ENCODE data around the gene NEUROG1. TPM values are rescaled to one million over a fixed set of nuclear protein-coding genes. Genes with fewer than 3 reads are reported as not detected.

The NEUROG1 gene
- polyA plus RNA-seq, 1 experiment = not detected

DNA sequence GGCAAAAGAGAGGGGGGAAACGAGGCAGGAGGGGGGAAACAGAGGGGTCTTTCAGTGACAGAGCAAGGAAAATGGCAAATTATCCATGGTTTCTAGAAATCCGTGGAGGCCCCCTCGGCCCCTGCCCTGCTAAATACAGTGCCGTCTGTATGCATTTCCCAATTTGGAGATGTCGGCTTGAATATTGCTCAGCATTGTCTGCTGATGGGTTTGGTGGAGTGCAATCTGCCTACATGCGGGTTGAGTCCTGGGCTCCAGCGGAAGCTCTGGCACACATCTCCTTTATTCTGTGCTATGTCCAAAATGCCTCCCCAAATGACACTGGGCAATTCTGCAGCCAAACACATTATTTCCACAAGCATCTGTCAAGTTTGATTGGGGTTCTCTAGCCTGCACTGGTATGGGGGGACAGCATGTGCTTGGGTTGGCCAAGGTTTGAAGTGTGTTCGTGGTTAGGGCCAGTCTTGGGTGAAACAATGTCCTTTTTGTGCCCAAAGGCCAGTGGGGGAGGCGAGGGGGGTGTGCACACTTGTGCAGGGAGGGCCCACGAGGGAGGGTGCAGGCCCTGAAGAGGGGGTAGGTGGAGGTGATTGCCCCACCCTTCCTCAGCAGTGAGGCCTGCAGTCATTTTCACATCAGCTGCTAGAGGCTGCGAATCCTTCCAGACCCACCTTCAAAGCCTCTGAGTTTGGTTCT, 6.2 kb upstream of the NEUROG1 start:
- H3K27me3 ChIP-seq (ENCODE audit: control insufficient read depth, insufficient read depth, low read length) = peaks cover 94% of the 10 kb centered on the region
- CTCF ChIA-PET = interaction anchor here (1.0 to 3.1 kb wide), 8 partner anchors 9 to 75 kb away, joined by 4 to 17 read pairs (median 10); no protein-coding TSS in a partner anchor

DNA sequence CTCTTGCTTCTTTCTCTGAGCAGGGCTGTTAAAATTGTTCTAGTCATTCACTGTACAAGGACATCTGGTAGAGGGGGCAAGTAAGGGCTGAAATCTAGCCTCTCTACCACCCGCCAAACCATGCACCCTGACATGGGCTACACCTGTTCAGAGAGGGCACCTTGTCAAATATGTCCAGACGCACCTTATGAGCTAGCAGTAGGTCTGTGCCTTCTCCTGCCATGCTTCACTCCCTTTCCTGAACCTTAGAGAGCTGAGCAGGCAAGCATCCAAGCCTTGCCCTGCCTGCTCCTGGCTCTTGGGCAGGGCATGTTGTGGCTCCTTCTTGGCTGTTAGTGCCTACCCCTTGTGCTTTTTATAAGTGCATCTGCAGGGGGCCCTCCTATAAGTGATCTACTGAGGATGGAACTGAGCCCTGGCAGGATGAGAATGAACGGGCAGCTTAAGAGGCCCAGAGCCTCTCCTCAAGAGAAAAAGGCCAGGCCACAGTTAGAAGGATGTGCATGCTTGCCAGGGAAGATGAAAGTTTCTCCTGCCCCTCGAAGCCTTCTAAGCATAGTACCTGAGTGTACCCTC, 3.8 kb upstream of the NEUROG1 start:
- Histone ChIP-seq H3K4me3 (ENCODE audit: low read depth, low read length) (no peak overlapping the region), H3K27ac (ENCODE audit: low read depth, low read length) (no peak overlapping the region), H3K9me3 (ENCODE audit: control insufficient read depth, insufficient read depth, low read length) (peaks cover 7% of the 10 kb centered on the region), H3K27me3 (ENCODE audit: control insufficient read depth, insufficient read depth, low read length) (peaks cover 93% of the 10 kb centered on the region)
- no peak for DNase-seq (ENCODE audit: low read depth, low spot score)
- POLR2A ChIA-PET = interaction anchor here (0.6 kb wide), 1 partner anchor 34 kb away, joined by 7 read pairs; no protein-coding TSS in a partner anchor
- CTCF ChIA-PET = interaction anchor here (0.8 kb wide), 1 partner anchor 73 kb away, joined by 4 read pairs; no protein-coding TSS in a partner anchor
- TF ChIP-seq, protein P1, sequence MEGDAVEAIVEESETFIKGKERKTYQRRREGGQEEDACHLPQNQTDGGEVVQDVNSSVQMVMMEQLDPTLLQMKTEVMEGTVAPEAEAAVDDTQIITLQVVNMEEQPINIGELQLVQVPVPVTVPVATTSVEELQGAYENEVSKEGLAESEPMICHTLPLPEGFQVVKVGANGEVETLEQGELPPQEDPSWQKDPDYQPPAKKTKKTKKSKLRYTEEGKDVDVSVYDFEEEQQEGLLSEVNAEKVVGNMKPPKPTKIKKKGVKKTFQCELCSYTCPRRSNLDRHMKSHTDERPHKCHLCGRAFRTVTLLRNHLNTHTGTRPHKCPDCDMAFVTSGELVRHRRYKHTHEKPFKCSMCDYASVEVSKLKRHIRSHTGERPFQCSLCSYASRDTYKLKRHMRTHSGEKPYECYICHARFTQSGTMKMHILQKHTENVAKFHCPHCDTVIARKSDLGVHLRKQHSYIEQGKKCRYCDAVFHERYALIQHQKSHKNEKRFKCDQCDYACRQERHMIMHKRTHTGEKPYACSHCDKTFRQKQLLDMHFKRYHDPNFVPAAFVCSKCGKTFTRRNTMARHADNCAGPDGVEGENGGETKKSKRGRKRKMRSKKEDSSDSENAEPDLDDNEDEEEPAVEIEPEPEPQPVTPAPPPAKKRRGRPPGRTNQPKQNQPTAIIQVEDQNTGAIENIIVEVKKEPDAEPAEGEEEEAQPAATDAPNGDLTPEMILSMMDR (IDR thresholded peaks at IDR 0.05; ENCODE audit: low read depth, low read length) = no peak

More for the DNA sequence above, 6.2 kb upstream of the NEUROG1 start:
- TF ChIP-seq, protein P1 (IDR thresholded peaks at IDR 0.05; ENCODE audit: low read depth, low read length) = no peak
- H3K27ac ChIP-seq (ENCODE audit: low read depth, low read length) = no peak overlapping the region
- H3K9me3 ChIP-seq (ENCODE audit: control insufficient read depth, insufficient read depth, low read length) = peaks cover 7% of the 10 kb centered on the region
- no peak overlapping the region for H3K4me3 ChIP-seq (ENCODE audit: low read depth, low read length)
- POLR2A ChIA-PET = no interaction called here
- no peak for DNase-seq (ENCODE audit: low read depth, low spot score)

DNA sequence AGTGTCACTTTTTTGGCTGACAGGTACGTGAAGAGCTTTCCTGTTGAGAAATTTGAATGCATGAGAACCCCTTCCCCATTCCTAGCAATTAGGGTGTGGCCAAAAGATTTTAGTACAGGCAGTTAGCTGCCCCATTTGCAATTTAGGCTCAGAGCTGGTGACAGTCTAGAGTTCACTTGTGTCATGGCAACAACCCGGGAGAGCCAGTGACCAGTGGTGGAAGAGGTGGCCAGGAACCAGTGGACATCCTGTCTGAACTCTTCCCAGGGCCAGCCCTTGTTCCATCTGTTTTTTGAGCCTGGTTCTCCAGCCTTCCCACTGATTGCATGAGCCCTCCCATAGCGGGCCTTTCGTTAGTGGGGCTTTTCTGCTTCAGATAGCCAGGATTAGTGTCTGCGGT, 2.5 kb upstream of the NEUROG1 start:
- Histone ChIP-seq H3K4me3 (ENCODE audit: low read depth, low read length) (no peak overlapping the region), H3K27ac (ENCODE audit: low read depth, low read length) (no peak overlapping the region), H3K27me3 (ENCODE audit: control insufficient read depth, insufficient read depth, low read length) (peaks cover 92% of the 10 kb centered on the region), H3K9me3 (ENCODE audit: control insufficient read depth, insufficient read depth, low read length) (peaks cover 7% of the 10 kb centered on the region)
- POLR2A ChIA-PET = no interaction called here
- DNase-seq (ENCODE audit: low read depth, low spot score) = no peak
- CTCF ChIA-PET = interaction anchor here (0.7 to 1.8 kb wide), 2 partner anchors 14 to 72 kb away, joined by 3 to 7 read pairs; no protein-coding TSS in a partner anchor
- TF ChIP-seq, protein P1 (IDR thresholded peaks at IDR 0.05; ENCODE audit: low read depth, low read length) = no peak

DNA sequence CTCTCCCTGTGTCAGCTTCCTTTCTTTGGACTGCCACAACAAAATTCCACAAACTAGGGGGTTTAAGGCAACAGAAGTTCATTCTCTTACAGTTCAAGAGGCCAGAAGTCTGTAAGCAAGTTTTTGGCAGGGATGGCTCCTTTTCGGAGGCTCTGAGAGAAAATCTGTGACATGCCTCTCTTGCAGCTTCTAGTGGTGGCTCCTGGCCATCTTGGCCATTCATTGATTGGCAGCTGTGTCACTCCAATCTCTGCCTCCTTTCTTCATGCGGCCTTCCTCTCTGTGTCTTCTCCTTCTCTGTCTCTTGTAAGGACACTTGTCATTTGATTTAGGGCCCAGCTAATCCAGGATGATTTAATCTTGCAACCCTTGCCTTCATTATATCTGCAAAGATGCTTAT, 2.0 kb upstream of the NEUROG1 start:
- peaks cover 7% of the 10 kb centered on the region for H3K9me3 ChIP-seq (ENCODE audit: control insufficient read depth, insufficient read depth, low read length)
- POLR2A ChIA-PET = no interaction called here
- H3K4me3 ChIP-seq (ENCODE audit: low read depth, low read length) = no peak overlapping the region
- CTCF ChIA-PET = interaction anchor here (0.7 to 1.8 kb wide), 2 partner anchors 15 to 73 kb away, joined by 3 to 7 read pairs; no protein-coding TSS in a partner anchor
- TF ChIP-seq, protein P1 (IDR thresholded peaks at IDR 0.05; ENCODE audit: low read depth, low read length) = no peak
- DNase-seq (ENCODE audit: low read depth, low spot score) = no peak
- no peak overlapping the region for H3K27ac ChIP-seq (ENCODE audit: low read depth, low read length)
- peaks cover 90% of the 10 kb centered on the region for H3K27me3 ChIP-seq (ENCODE audit: control insufficient read depth, insufficient read depth, low read length)

DNA sequence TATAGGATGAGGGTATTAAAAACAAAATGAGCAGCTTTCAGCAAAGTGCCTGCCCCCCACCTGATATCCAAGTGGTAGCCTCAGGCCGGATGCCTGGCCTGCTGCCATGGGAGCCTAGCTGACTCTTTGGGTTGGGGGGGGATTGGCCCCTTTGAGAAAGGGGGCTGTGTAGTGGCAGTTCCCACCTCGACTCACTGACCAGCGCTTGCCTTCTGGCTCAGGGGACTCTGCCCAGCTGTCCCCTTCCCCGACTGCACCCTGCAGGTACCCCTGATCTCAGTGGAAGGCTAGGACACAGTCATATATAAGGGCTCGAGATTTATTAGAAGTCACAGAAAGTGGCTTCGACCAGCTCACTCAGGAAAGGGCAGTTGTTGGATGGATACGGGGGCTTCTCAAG, 1.5 kb upstream of the NEUROG1 start:
- no peak for DNase-seq (ENCODE audit: low read depth, low spot score)
- Histone ChIP-seq H3K27me3 (ENCODE audit: control insufficient read depth, insufficient read depth, low read length) (peaks cover 91% of the 10 kb centered on the region), H3K9me3 (ENCODE audit: control insufficient read depth, insufficient read depth, low read length) (peaks cover 7% of the 10 kb centered on the region), H3K27ac (ENCODE audit: low read depth, low read length) (no peak overlapping the region), H3K4me3 (ENCODE audit: low read depth, low read length) (no peak overlapping the region)
- TF ChIP-seq, protein P1 (IDR thresholded peaks at IDR 0.05; ENCODE audit: low read depth, low read length) = no peak
- POLR2A ChIA-PET = no interaction called here
- CTCF ChIA-PET = interaction anchor here (0.7 to 1.8 kb wide), 3 partner anchors 15 to 72 kb away, joined by 3 to 7 read pairs (median 4); no protein-coding TSS in a partner anchor
